ENCODE results near the gene C1QTNF12.

The C1QTNF12 gene

DNA sequence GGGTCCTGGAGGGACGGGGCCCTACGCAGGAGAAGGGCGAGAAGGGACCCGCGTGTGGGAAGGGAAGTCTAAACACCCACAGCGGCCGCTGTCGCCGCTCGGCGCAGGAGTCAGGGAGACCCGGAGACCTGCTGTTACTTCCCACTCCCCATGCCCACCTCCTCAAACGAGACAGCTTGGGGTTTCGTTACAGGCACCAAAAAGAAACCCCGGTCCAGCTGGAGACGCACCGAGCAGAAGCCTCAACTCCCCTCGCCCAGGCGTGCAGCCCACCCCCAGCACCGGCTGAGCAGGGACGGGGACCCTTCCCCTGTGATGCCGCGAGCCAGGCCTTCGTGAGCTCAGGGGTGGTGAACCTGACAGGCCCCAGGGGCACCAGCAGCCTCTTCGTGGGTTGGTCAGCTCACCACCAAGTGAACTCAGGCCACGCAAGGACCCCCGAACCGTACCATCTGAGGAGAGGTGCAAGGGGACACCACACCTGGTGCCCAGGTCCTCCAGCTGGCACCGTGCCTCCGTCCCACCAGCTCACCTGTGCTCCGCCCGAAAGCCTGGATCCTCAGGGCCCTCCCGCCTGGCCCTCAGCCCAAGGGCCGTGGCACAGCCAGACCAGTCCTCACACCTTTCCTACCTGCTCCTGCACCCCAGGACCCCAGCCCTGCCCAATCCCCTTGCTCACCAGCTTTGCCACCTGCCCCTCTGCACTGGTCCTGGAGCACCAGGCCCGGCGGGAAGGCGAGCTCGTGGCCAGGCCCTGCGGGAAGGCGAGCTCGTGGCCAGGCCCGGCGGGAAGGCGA lies 19.8 kb downstream of the C1QTNF12 start:
- no peak for DNase-seq

DNA sequence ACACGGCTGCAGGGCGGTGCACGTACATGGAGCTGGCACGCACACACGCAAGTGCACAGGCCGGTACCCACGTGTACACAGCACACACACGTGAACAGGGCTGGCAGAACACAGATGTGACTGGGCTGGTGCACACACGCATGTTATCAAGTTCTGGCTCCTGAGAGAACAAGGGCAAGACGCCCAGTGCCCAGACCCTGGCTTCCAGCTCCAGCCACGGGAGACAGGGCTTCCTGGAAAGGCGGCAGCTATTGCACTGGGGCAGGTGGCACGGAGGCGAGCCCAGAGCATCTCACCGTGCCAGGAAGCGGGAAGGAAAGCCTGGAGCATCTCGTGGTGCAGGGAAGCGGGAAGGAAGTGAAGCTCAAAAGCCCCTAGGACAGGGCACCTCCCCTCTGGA lies 20.6 kb downstream of the C1QTNF12 start:
- DNase-seq = no peak

DNA sequence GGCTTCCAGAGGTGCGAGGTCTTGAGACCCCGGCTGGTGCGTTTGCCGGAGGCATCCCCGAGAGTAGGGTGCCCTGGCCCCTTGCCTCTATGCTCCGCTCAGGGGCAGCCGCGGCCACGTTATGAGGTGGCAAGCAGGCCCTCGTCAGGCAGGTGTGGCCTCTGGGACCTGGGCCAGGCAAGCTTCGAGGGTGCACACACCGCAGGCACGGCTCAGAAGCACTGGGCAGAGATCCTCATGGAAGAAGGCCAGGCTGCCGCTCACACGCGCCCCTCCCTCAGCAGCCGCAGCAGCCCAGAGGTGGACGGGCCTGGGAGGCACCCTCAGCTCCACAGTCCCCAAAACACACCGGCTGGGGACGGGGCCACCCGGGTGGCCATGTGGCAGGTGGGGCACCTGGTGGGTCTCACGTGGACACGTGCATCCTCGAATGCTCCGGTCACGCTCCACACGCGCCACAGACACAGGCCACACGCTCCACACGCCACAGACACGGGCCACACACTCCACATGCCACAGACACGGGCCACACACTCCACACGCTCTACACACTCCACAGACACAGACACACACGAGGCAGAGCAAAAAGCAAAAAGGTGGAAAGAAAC lies 21.2 kb downstream of the C1QTNF12 start:
- no peak for DNase-seq

DNA sequence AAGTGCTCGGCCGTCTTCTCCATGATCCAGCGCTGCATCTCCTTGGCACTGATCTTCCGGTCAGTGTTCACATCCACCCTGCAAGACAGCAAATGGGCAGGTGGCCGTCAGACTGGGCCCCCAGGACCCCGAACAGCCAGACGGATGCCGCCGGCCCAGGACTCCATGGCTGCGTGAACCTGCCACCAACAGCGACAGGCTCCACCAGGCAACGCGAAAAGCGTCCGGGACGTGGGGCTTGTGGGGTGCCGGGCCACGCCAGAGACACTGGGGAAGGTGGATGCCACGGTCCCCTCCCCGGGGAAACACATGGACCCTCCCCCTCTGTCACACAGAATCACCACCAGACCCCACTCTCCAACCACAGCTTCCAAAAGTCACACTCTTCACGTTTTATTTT lies 22.6 kb downstream of the C1QTNF12 start:
- no peak for DNase-seq

DNA sequence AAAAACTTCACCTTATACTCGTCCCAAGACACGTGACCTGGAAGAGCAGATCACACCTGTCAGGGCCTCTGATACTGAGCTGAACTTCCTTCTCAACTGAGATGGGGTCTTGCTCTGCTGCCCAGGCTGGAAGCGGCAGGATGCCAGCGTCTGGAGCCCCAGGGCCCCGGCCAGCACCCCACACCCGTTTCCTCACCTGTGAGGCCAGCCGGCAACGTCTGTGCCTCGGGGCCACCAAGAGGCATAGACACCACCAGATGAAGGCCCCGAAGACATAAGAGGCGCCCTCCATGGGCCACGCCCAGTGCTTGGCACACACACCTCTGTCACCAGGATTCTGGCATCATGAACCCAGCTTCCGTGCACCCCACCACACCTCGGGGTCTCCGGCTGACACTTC lies 23.2 kb downstream of the C1QTNF12 start:
- DNase-seq = no peak

DNA sequence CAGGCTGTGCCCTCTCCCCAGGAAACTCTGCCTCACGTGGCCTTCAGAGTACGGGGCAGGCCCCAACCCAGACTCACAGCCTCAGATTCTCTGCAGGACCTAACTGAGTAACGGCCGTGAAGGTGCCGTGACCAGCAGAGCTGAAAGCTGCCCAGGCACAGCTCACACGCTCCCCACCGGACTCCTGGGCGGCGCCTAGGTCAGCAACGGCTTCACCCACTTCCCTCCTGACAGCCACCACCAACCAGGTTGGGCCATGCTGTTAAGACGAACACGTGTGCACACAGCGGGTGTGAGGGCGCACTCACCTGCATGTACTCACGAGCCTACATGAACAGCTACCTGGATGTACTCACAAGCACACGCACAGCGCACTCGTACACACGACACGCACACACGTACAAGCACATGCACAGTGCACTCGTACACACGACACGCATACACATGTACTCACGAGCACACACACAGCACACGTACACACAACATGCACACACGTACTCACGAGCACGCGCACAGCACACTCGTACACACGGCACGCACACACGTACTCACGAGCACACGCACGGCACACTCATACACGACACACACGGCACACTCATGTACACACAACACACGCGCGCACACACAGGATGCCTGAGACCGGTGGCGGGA lies 23.8 kb downstream of the C1QTNF12 start:
- DNase-seq = no peak

DNA sequence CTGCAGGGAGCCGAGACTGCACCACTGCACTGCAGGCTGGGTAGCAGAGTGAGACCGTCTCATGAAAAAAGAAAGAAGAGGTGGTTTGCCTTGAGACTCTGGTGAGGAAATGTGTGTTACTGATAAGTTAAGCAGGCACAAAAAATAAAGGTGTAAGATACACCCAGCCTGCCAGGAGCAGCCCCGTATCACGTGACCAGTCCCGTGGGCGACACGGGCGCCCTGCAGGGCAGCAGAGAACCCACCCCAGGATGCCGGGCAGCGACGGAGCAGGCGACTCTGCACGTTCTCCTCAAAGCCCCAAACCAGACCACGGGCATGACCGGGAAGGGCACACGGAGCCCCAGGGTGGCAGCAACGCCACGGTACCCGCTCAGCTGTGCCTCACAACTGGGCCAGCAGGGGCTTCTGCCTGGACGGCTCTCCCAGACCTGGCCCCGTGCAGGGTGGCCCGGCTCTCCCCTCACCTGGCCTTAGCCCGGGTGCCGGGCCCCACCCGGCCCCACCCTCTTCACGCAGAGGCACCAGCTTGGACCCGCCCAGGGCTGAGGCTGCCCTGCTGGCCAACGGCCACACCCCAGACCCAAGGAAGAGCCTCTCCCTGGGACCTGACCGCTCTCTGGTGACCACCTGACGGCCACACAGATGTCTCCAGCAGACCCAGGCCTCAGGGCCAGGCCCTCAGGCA lies 24.5 kb downstream of the C1QTNF12 start:
- no peak for DNase-seq

DNA sequence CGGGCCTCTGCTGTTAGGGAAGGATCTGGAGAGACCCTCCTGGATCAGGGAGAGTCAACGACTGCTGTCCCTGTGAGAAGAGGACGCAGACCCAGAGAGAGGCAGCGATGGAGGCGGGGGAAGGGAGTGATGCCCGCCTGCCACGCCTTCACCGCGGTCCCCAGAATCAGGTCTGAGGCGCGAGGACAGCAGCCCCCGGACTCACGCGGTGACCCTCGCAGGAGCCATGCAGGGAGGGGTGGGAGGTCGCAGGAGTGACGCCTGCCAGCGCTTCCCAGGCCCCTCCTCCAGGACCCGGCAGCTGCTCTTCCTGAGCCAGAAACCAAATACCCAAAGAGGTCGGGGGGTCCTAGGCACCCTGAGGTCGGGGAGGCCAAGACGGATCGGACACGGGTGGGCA lies 26.3 kb downstream of the C1QTNF12 start:
- no peak for DNase-seq

DNA sequence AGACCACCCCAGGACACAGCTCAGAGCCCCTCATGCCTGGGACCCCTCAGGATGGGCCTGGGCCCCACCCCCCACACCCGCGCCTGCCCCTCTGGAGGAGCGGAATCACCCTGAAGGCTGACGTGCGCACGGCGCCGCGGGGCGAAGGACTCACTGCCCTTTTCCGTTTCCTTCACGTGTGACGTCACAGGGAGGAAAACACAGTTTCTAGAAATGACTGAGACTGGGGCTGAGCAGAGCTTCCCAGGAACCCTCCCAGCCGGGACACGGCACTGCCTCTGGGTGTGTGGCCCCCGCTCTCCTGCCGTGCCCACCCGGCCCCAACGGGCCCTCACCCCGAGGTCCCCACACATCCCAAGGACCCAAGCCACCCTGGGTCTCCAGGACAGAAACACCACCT lies 27.2 kb downstream of the C1QTNF12 start:
- no peak for DNase-seq

DNA sequence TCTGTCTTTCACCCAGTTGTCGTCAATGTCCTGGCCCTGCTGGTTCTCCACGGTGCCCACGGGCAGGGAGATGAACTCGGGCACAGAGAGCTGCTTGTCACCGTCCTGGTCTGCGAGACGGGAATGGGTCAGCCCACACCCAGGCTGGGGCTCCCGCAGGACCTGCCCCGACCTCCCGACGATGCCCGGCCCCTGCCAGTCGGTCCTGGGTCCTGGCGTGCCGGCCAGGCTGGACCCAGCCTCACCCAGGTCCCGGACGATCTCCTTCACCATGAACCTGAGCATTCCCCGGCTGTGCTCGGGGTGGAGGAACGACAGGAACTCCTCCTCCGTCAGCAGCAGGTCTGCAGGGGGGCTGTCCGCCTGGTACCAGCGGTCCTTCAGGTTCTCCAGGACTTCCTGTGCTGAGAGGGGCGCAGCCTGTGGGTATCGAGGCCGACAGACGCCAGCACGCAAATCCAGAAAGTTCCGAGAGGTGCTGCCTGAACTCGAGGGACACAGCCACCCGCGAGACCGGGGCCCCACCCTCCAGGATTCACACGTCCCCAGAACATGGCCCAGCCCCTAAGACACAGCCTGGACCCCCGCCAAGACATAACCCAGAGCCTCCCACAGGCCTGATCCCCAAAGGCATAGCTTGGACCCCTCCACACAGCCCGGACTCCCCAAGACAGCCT lies 27.9 kb downstream of the C1QTNF12 start:
- no peak for DNase-seq

DNA sequence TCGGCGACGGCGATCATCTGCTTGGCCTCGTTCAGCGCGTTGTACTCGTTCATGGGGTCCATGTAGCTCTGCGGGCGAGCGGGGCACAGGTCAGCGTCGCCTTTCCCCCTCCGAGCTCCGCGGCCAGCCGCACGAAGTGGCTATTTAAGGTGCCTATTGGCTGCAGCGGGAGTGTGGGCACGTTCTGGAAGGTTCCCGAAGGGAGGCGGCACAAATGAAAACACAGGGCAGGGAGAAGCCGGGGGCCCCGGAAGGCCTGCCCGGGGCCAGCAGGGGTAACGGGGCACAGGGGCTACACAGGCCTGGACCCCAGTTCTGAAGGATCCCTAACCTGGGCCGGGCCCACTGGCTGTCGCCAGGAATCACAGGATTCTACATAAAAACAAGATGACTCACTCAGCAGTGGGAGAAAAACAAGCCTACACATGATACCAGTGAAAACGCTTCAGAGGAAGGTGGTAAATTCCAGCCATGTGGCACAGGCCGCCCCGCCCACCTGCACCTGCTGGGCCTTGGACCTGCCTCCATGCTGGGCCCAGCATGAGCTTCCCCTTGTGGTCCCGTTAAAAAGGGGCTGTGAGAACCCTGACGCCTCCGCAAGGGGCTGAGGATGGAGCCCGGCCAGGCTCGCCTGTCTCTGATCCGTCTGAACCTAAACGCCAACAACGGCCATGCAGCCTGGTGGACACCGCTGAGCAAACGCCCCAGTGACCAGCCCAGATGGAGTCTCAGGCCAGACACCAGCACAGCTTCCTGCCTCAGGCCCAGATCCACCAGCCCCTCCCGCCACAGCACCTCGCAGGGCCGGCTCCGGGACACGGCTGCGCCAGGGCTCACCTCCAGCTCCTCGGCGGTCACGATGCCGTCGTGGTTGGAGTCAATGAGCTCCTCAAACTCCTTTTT lies 28.6 kb downstream of the C1QTNF12 start:
- DNase-seq = no peak

DNA sequence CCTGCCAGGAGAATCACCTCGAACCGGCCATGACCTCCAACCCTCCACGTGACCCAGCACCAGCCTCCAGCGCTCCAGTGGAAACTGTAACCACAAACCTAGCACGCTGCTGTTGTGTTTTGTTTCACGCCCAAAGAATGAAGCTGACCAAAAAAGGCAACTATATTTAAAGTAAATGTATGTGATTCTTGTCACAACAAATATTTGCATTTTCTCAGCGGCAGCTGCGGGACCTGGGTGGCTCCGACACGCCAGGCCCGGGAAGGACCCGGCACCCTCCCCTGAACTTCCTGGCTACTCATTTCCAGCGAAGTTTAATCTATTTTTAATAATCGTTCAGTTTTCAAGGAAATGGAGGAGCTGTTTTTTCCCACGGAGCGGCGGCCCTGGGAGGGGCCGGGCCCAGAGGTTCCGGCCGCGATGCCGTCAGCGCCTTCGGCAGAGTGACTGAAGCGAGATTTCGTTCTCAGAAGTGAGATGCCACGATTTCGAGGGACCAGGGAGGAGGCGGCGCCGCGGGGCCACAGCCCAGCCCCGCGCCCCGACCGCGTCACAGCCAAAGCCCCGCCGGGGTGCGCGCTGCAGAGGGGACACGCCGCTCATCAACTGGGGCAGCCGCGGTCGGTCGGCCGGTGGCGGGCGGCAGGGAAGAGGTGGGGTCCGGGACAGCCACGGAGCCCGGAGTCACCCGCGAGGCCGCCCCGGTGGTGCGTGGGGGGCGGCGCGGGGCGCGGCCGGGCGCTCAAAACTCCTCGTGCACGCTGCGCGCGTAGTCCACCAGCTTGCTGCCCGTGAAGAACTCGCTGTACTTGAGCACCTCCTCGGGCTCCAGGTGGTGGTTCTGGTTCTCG lies 29.5 kb downstream of the C1QTNF12 start:
- no peak for DNase-seq

DNA sequence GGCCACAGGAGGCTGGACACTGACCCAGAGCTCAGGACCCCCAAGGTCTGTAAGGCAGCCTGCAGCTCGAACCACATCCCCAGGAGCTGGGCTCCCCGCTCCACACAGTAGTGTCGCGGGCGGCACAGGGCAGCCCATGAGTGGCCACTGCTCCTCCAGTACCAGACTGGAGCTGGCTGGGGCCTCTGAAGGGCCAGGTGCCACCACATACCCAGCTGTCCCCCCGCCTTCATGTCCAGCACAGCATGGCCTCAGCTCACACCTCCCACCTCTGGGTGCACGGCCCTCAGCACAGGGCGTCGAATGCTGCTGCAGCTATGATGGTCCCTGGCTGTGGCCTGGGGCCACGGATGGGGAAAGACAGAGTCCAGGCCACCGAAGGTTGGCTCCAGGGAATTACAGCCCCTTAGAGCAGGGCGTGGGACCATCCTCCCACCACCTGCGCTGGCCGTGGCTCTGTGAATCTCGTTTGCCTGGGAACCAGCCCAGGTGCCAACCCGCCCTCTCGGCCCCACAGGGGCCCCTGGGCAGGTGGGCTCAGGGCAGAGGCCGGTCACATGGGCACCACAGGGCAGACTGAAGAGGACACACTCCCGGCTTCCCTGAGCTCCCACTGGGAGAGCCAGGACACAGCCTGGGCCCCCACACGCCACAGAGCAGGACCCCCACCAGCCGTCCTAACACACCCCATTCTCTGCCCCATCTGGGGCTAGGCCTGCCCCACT lies 30.5 kb downstream of the C1QTNF12 start:
- DNase-seq = no peak

DNA sequence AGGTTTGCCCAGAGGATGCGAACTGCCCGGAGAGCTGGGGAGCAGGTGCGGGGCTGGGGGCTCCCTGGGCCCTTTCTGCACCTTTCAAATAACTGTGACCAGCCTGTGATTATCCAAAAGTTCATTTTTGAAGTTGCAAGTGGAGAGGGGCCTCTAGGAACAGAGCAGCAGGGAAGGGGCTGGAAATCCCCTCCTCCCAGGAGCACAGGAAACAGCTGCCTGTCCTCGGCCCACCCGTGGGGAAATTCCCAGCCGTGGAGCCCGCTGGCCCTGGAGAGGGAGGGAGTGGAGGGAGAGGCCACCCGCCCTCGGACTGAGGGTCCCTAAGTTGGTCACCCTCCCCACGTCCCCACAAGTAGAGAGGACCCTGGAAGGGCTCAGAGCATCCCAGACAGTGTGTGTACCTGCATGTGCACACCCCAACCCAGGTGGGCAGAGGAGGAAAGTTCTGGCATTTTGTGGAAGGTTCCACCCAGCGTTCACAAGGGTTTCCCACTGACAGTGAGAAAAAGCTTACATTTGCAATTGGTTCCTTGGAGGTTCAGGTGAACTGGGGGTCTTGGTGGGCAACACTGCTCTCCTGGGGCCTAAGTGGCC lies 31.3 kb downstream of the C1QTNF12 start:
- no peak for DNase-seq

DNA sequence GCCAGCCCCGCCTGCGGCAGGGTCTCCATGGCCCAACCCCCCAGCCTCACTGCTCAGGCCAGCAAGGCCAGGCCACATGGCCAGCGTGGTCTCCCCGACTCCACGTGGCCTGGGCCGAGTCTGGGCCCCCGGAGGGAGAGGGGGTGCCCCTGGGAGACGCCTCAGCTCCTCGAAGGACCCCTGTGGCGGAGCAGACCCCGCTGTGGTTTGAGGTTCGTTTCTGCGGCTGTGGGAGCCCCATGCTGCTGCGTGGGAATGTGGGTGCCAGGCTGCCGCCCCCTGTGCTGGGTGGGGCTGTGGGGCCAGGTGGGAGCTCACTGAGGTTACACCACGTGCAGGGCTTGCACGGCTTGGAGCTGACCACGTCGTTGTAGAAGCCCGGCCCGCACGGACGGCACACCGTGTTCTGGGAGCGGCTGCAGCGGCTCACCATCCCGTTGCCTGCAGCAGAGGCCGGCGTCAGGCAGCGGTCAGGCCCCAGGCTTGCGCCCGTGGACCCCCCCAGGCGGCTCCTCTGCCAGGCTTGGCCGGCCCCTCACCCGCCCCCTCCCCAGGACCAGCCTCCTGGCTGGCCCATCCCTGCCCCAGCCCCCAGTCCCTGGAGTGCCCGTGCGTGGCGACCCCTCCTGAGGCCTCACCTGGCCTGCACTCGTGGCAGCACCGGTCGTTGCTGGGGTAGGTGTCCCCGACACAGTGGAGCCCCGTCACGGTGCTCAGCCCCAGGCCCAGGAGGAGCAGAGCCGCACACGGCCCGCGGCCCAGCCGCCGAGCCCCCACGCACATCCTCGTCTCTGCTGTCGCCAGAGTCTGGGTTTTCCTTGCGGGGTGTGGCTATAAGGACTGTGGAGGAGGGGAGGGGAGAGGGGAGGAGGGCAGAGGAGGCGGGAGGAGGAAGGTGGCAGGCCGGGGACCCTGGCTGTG lies 32.9 kb downstream of the C1QTNF12 start, which contains the start of gene TNFRSF4:
TNFRSF4 (minus strand) TSS at position 809 of the 921 bp plus-strand sequence; CDS start at position 783, 26 bp downstream.
- DNase-seq = peak; percentile 50

DNA sequence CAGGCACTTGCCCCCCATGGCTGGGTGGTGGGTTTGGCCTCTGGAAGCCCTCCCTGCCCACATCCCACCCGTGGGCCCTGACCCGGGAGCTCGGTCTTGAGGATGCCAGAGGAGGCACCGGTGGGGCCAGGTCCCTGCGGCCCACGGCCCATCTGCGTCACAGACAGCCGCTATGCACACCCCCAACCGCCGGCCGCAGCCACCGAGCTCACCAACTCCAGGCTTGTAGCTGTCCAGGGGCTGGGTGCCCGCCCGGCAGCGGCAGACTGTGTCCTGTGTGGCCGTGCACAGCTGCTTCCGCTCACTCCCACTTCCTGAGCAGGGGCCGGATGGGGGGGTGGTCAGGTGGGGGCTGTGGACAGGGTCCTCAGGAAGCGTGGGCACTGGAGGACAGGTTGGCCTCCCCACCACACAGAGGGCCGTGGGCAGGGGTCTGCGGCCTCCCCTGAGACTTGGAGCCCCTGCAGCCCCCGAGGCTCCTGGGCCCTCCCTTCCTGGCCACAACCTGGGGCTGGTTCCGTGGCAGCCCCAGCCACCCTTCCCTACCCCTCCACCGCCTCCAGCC lies 33.7 kb downstream of the C1QTNF12 start:
- DNase-seq = peak; percentile 32

DNA sequence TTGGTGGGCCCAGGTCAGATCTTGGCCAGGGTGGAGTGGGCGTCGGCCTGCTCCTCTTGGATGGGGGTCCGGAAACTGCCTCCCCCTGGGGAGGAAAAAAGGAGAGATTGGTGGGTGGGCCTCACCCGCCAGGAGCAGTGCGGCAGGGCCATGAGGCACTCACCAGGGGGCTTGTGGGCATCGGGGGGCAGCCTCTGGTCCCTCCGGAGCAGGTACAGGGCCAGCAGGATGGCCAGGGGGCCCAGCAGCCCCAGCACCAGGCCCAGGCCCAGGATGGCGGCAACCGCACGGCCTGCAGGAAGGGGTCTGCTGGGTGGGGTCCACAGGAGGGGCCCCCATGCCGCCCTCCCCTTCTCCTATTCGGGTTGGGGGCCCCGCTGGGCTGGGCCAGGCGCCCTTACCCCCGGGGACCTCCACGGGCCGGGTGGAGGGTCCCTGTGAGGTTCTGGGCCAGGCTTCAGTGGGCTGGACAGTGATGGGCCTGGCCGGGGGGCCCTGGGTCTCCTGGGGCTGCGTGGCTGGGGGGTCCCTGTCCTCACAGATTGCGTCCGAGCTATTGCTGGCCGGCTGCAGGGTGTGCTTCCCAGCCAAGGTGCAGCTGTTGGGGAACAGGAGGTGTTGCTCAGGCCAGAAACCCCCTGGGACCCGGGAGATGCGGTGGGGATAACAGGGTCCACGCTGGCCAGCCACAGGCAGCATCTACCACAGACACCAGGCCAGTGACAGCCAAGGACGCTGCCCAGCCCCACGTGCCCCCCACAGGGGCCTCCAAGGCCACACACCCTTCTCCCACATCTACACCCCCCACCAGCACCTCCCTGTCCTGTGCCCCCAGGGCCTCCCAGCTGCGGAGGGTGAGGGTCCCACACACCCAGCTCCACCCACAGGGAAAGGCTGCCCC lies 34.7 kb downstream of the C1QTNF12 start:
- no peak for DNase-seq

Measured in activated naive CD4-positive, alpha-beta T cell treated with anti-CD3 and anti-CD28 coated beads, Interleukin-2, amount 50 U/mL, for 16 hours (primary cell).